ENCODE measurements around the gene SERGEF.

SERGEF gene

GRCh38 chr11:17831228-17831627 is 181.6 kb downstream of the SERGEF start:
- H3K4me3 ChIP-seq (ENCODE audit: low read length in 2 of 2), result no peak overlapping the region
- H3K36me3 ChIP-seq (ENCODE audit: control insufficient read depth in 2 of 2, insufficient read depth in 2 of 2, low read length in 2 of 2), result no peaks in the 10 kb centered on the region
- H3K27me3 ChIP-seq (ENCODE audit: control insufficient read depth in 2 of 2, insufficient read depth in 2 of 2, low read length in 2 of 2), result no peaks in the 10 kb centered on the region
- H3K4me1 ChIP-seq (ENCODE audit: control insufficient read depth in 2 of 2, insufficient read depth in 2 of 2, low read length in 2 of 2), result no peaks in the 10 kb centered on the region
- no peak overlapping the region for H3K27ac ChIP-seq (ENCODE audit: low read depth in 2 of 2, low read length in 2 of 2)
- no peaks in the 10 kb centered on the region for H3K9me3 ChIP-seq (ENCODE audit: control insufficient read depth in 2 of 2, low read length in 2 of 2)
- H3K9ac ChIP-seq (ENCODE audit: low read depth in 1 of 2, low read length in 2 of 2), result no peak overlapping the region

- Histone ChIP-seq H3K27ac (ENCODE audit: low read depth in 2 of 2, low read length in 2 of 2) (no peak overlapping the region), H3K36me3 (ENCODE audit: control insufficient read depth in 2 of 2, insufficient read depth in 2 of 2, low read length in 2 of 2) (no peaks in the 10 kb centered on the region), H3K4me1 (ENCODE audit: control insufficient read depth in 2 of 2, insufficient read depth in 2 of 2, low read length in 2 of 2) (no peaks in the 10 kb centered on the region), H3K27me3 (ENCODE audit: control insufficient read depth in 2 of 2, insufficient read depth in 2 of 2, low read length in 2 of 2) (no peaks in the 10 kb centered on the region), H3K9me3 (ENCODE audit: control insufficient read depth in 2 of 2, low read length in 2 of 2) (no peaks in the 10 kb centered on the region), H3K4me3 (ENCODE audit: low read length in 2 of 2) (no peak overlapping the region), H3K9ac (ENCODE audit: low read depth in 1 of 2, low read length in 2 of 2) (no peak overlapping the region)
Measured at GRCh38 chr11:17828311-17828751, 184.5 kb downstream of the SERGEF start.

GRCh38 chr11:17827006-17827405 is 185.8 kb downstream of the SERGEF start:
- Histone ChIP-seq H3K4me3 (ENCODE audit: low read length in 2 of 2) (no peak overlapping the region), H3K4me1 (ENCODE audit: control insufficient read depth in 2 of 2, insufficient read depth in 2 of 2, low read length in 2 of 2) (no peaks in the 10 kb centered on the region), H3K9me3 (ENCODE audit: control insufficient read depth in 2 of 2, low read length in 2 of 2) (no peaks in the 10 kb centered on the region), H3K27me3 (ENCODE audit: control insufficient read depth in 2 of 2, insufficient read depth in 2 of 2, low read length in 2 of 2) (no peaks in the 10 kb centered on the region), H3K36me3 (ENCODE audit: control insufficient read depth in 2 of 2, insufficient read depth in 2 of 2, low read length in 2 of 2) (no peaks in the 10 kb centered on the region), H3K27ac (ENCODE audit: low read depth in 2 of 2, low read length in 2 of 2) (no peak overlapping the region), H3K9ac (ENCODE audit: low read depth in 1 of 2, low read length in 2 of 2) (no peak overlapping the region)

- H3K36me3 ChIP-seq (ENCODE audit: control insufficient read depth in 2 of 2, insufficient read depth in 2 of 2, low read length in 2 of 2), result no peaks in the 10 kb centered on the region
- H3K9me3 ChIP-seq (ENCODE audit: control insufficient read depth in 2 of 2, low read length in 2 of 2), result no peaks in the 10 kb centered on the region
- no peak overlapping the region for H3K4me3 ChIP-seq (ENCODE audit: low read length in 2 of 2)
- H3K27ac ChIP-seq (ENCODE audit: low read depth in 2 of 2, low read length in 2 of 2), result no peak overlapping the region
- no peaks in the 10 kb centered on the region for H3K27me3 ChIP-seq (ENCODE audit: control insufficient read depth in 2 of 2, insufficient read depth in 2 of 2, low read length in 2 of 2)
- no peaks in the 10 kb centered on the region for H3K4me1 ChIP-seq (ENCODE audit: control insufficient read depth in 2 of 2, insufficient read depth in 2 of 2, low read length in 2 of 2)
- H3K9ac ChIP-seq (ENCODE audit: low read depth in 1 of 2, low read length in 2 of 2), result no peak overlapping the region
Measured at GRCh38 chr11:17822401-17822781, 190.5 kb downstream of the SERGEF start.

GRCh38 chr11:17821648-17822400 is 191.0 kb downstream of the SERGEF start:
- Histone ChIP-seq H3K4me1 (ENCODE audit: control insufficient read depth in 2 of 2, insufficient read depth in 2 of 2, low read length in 2 of 2) (no peaks in the 10 kb centered on the region), H3K27me3 (ENCODE audit: control insufficient read depth in 2 of 2, insufficient read depth in 2 of 2, low read length in 2 of 2) (no peaks in the 10 kb centered on the region), H3K36me3 (ENCODE audit: control insufficient read depth in 2 of 2, insufficient read depth in 2 of 2, low read length in 2 of 2) (no peaks in the 10 kb centered on the region), H3K9ac (ENCODE audit: low read depth in 1 of 2, low read length in 2 of 2) (no peak overlapping the region), H3K9me3 (ENCODE audit: control insufficient read depth in 2 of 2, low read length in 2 of 2) (no peaks in the 10 kb centered on the region), H3K4me3 (ENCODE audit: low read length in 2 of 2) (no peak overlapping the region), H3K27ac (ENCODE audit: low read depth in 2 of 2, low read length in 2 of 2) (no peak overlapping the region)

GRCh38 chr11:17816232-17816931 is 196.5 kb downstream of the SERGEF start:
- Histone ChIP-seq H3K27me3 (ENCODE audit: control insufficient read depth in 2 of 2, insufficient read depth in 2 of 2, low read length in 2 of 2) (no peaks in the 10 kb centered on the region), H3K27ac (ENCODE audit: low read depth in 2 of 2, low read length in 2 of 2) (no peak overlapping the region), H3K9me3 (ENCODE audit: control insufficient read depth in 2 of 2, low read length in 2 of 2) (no peaks in the 10 kb centered on the region), H3K4me1 (ENCODE audit: control insufficient read depth in 2 of 2, insufficient read depth in 2 of 2, low read length in 2 of 2) (peaks cover 0 to 20% of the 10 kb centered on the region in 2 donors), H3K9ac (ENCODE audit: low read depth in 1 of 2, low read length in 2 of 2) (no peak overlapping the region), H3K36me3 (ENCODE audit: control insufficient read depth in 2 of 2, insufficient read depth in 2 of 2, low read length in 2 of 2) (no peaks in the 10 kb centered on the region), H3K4me3 (ENCODE audit: low read length in 2 of 2) (no peak overlapping the region)

- Histone ChIP-seq H3K27me3 (ENCODE audit: control insufficient read depth in 2 of 2, insufficient read depth in 2 of 2, low read length in 2 of 2) (no peaks in the 10 kb centered on the region), H3K27ac (ENCODE audit: low read depth in 2 of 2, low read length in 2 of 2) (no peak overlapping the region), H3K4me3 (ENCODE audit: low read length in 2 of 2) (no peak overlapping the region), H3K36me3 (ENCODE audit: control insufficient read depth in 2 of 2, insufficient read depth in 2 of 2, low read length in 2 of 2) (no peaks in the 10 kb centered on the region), H3K9ac (ENCODE audit: low read depth in 1 of 2, low read length in 2 of 2) (no peak overlapping the region), H3K9me3 (ENCODE audit: control insufficient read depth in 2 of 2, low read length in 2 of 2) (no peaks in the 10 kb centered on the region), H3K4me1 (ENCODE audit: control insufficient read depth in 2 of 2, insufficient read depth in 2 of 2, low read length in 2 of 2) (peaks cover 0 to 20% of the 10 kb centered on the region in 2 donors)
Measured at GRCh38 chr11:17814546-17814945, 198.3 kb downstream of the SERGEF start.

- H3K36me3 ChIP-seq (ENCODE audit: control insufficient read depth in 2 of 2, insufficient read depth in 2 of 2, low read length in 2 of 2), result no peaks in the 10 kb centered on the region
- no peak overlapping the region for H3K4me3 ChIP-seq (ENCODE audit: low read length in 2 of 2)
- no peak overlapping the region for H3K27ac ChIP-seq (ENCODE audit: low read depth in 2 of 2, low read length in 2 of 2)
- no peaks in the 10 kb centered on the region for H3K27me3 ChIP-seq (ENCODE audit: control insufficient read depth in 2 of 2, insufficient read depth in 2 of 2, low read length in 2 of 2)
- H3K9ac ChIP-seq (ENCODE audit: low read depth in 1 of 2, low read length in 2 of 2), result no peak overlapping the region
- peaks cover 0 to 20% of the 10 kb centered on the region in 2 donors for H3K4me1 ChIP-seq (ENCODE audit: control insufficient read depth in 2 of 2, insufficient read depth in 2 of 2, low read length in 2 of 2)
- no peaks in the 10 kb centered on the region for H3K9me3 ChIP-seq (ENCODE audit: control insufficient read depth in 2 of 2, low read length in 2 of 2)
Measured at GRCh38 chr11:17813391-17814059, 199.3 kb downstream of the SERGEF start.

GRCh38 chr11:17812865-17813187 is 200.0 kb downstream of the SERGEF start:
- H3K4me3 ChIP-seq (ENCODE audit: low read length in 2 of 2), result no peak overlapping the region
- H3K27me3 ChIP-seq (ENCODE audit: control insufficient read depth in 2 of 2, insufficient read depth in 2 of 2, low read length in 2 of 2), result no peaks in the 10 kb centered on the region
- peaks cover 0 to 20% of the 10 kb centered on the region in 2 donors for H3K4me1 ChIP-seq (ENCODE audit: control insufficient read depth in 2 of 2, insufficient read depth in 2 of 2, low read length in 2 of 2)
- H3K36me3 ChIP-seq (ENCODE audit: control insufficient read depth in 2 of 2, insufficient read depth in 2 of 2, low read length in 2 of 2), result no peaks in the 10 kb centered on the region
- no peak overlapping the region for H3K27ac ChIP-seq (ENCODE audit: low read depth in 2 of 2, low read length in 2 of 2)
- H3K9ac ChIP-seq (ENCODE audit: low read depth in 1 of 2, low read length in 2 of 2), result no peak overlapping the region
- no peaks in the 10 kb centered on the region for H3K9me3 ChIP-seq (ENCODE audit: control insufficient read depth in 2 of 2, low read length in 2 of 2)
